GM18526 (cell line): ENCODE results near the gene AMN.

Source experiments
- POLR2A ChIP-seq: IDR thresholded peaks from 3 replicates; pipeline ENCODE4 v1.6.1; 2011; ENCODE audit not compliant: insufficient read length; ENCODE audit errors: extremely low read depth

Gene AMN

GRCh38 chr14:102941419-102942011, 19.1 kb downstream of the AMN start:
- no peak for TF ChIP-seq POLR2A

- TF ChIP-seq POLR2A: no peak
Measured at GRCh38 chr14:102942069-102942468, 19.6 kb downstream of the AMN start.

GRCh38 chr14:102943454-102943853, 21.0 kb downstream of the AMN start:
- no peak for TF ChIP-seq POLR2A

DNA sequence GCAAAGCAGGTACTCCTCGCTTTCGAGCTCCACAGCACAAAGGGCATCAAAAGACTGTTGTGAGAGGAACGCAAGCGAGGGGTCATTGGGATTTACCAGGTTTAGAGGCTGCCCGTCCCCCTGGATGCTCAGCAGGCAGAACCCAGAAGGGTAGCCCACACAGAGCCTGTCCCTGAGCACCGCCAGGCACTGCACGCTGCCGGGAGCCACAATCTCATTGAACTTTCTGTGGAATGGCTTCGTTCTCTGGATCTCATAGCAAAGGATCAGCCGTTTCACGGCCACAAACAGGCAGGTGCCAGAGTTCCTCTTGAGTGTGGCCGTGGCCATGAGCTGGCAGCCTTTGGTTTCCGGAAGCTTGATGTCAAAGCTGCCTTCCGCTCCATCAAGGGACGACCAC, 21.5 kb downstream of the AMN start:
- TF ChIP-seq POLR2A: no peak

DNA sequence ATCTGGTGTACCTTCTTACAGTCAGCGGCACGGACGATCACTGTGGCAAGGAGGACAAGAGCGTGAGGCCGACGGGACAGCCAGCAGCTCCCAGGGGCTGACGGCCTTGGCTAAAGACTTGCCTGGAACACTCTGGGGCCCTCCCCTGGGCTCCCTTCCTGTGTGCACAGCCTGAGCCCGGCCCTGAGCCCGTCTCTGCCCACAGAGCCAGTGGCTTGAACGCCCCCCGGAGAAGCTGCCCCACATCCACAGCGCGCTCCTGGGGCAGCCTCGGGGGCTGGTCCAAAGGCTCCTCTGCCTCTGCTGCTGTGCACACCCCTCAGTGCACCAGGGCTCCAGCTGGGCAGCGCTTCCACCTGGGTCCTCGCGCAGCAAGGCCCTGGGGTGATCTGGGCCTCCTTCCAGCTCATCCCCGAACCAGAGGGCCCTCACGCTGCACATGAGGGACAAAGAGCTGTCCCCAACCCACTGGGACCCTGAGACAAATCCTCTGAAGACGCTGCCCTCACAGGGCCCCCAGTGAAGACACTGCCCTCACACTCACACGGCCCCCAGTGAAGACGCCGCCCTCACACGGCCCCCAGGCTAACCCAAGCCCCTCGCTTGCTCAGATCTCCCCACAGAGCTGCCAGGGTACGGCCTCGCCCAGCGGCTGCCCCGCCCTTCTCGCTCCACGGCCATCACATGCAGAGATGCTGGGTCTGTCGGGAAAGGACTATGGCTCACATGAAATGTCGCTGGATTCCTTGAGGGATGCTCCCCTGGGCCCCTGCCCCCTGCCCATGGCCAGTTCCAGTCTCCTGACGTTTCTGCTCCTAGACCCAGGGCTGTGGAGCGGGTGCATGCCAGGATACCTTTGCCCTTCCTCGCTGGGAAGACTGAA, 22.2 kb downstream of the AMN start:
- TF ChIP-seq POLR2A: no peak

DNA sequence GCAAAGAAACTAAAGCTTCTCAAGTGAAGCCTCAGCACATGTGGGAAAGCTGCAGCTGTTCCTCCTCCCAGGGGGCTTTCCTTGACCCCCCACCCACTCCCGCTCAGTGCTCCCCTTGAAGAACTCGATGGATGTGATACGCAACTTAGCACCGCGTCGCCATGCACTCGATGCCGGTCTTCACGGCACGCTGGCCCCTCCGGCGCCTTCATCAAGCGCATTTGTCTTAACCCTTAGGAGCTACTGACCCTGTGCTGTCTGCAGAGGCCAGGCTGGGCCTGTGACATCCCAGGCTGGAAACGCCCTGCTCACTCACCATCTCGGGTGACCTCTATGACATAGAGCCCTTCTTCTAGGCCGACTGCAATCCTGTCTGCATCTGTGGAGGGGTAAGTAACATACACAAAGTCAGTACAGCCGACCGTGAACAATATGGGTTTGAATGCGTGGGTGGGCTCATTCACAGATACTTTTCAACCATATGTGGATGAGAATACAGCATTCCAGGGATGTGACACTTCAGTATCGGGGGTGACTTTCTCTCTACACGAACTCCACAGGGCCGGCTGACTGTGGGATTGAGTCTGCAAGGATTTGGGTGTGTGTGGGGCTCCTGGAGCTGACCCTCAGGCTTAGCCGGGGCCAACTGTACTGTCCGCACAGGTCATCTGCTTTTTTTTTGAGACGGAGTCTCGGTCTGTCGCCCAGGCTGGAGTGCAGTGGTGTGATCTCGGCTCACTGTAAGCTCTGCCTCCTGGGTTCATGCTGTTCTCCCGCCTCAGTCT, 23.1 kb downstream of the AMN start:
- no peak for TF ChIP-seq POLR2A

- no peak for TF ChIP-seq POLR2A
Measured at GRCh38 chr14:102947321-102948103, 25.0 kb downstream of the AMN start.

DNA sequence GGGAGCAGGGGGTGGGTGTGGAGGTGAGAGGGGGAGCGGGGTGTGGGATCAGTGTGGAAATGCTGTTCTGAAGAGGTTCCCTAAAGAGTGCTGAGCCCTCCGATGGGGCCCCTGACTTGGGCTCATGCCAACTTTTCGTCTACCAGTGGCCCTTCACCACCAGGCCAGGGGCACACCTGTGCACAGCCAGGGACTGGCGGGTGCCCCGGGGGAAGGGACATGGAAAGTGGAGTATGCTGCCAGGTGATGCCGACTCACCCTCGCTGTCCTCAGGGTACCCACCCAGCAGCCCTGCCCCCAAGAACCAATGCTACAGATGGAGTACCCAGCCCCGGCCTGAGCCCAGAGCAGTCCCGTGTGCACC, 26.2 kb downstream of the AMN start:
- no peak for TF ChIP-seq POLR2A

GRCh38 chr14:102949062-102949800, 26.8 kb downstream of the AMN start:
- no peak for TF ChIP-seq POLR2A

GRCh38 chr14:102949801-102950451, 27.5 kb downstream of the AMN start:
- TF ChIP-seq POLR2A: no peak

GRCh38 chr14:102951034-102951433, 28.6 kb downstream of the AMN start:
- TF ChIP-seq POLR2A: no peak

- no peak for TF ChIP-seq POLR2A
Measured at GRCh38 chr14:102951799-102952198, 29.3 kb downstream of the AMN start.

GRCh38 chr14:102952276-102952675, 29.8 kb downstream of the AMN start:
- TF ChIP-seq POLR2A: no peak

DNA sequence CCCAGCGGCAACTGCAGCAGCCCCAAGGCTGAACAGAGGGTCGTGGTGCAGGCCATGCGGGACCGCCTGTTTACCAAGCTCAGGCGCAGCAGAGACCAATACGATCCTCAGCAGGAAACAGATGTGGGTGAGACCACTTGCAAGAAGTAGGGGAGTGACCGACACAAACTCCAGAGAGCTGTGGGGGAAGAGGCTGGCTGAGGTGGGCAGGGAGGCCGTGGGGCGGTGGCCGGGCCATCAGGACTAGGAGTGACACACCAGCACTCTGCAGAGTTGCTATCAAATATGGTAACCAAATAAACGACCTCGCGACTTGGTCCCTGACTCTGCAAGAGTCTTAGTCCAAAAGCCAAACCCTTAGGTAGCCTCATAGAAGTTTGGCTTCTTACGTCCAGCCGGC, 30.6 kb downstream of the AMN start:
- TF ChIP-seq POLR2A: no peak
